ENCODE measurements around the gene NETO1. TPM values are rescaled to one million over a fixed set of nuclear protein-coding genes. Genes with fewer than 3 reads are reported as not detected.

Gene NETO1
- not detected in 2 replicates for total RNA-seq (2014; rRNA removed; shearing (Covaris generic))

- H3K27me3 ChIP-seq (replicated peaks) = peaks cover 34% of the 10 kb centered on the region
- H3K27ac ChIP-seq = no peak within 1 kb of the TSS
- 0 out of 2 replicates have a peak, but pooled peaks cover 4% of the 10 kb centered on the region for H3K9me3 ChIP-seq (replicated peaks)
- no peak within 1 kb of the TSS for H3K4me3 ChIP-seq
- no peak for DNase-seq (ENCODE audit: low read depth in 1 of 2, low spot score in 2 of 2)
- H3K36me3 ChIP-seq = no peaks in the 10 kb centered on the region
- H3K4me1 ChIP-seq (replicated peaks) = no peaks in the 10 kb centered on the region
Observed at GRCh38 chr18:72867746-72868584, at the start of gene NETO1. Gene NETO1, minus strand, starts transcription at chr18:72867987. Its CDS starts 696 bp downstream, at chr18:72867291.

- Histone ChIP-seq H3K36me3 (no peaks in the 10 kb centered on the region), H3K4me3 (no peak overlapping the region), H3K9me3 (replicated peaks) (no peaks in the 10 kb centered on the region), H3K27me3 (replicated peaks) (no peaks in the 10 kb centered on the region), H3K27ac (no peak overlapping the region), H3K4me1 (replicated peaks) (no peaks in the 10 kb centered on the region)
- DNase-seq (ENCODE audit: low read depth in 1 of 2, low spot score in 2 of 2) = no peak
Observed at GRCh38 chr18:72910045-72910444, 42.3 kb upstream of the NETO1 start.

- no peaks in the 10 kb centered on the region for H3K27me3 ChIP-seq (replicated peaks)
- DNase-seq (ENCODE audit: low read depth in 1 of 2, low spot score in 2 of 2) = no peak
- H3K9me3 ChIP-seq (replicated peaks) = 0 out of 2 replicates have a peak, but pooled peaks cover 2% of the 10 kb centered on the region
- H3K36me3 ChIP-seq = no peaks in the 10 kb centered on the region
- no peak overlapping the region for H3K27ac ChIP-seq
- no peak overlapping the region for H3K4me3 ChIP-seq
- H3K4me1 ChIP-seq (replicated peaks) = no peaks in the 10 kb centered on the region
Observed at GRCh38 chr18:72908181-72908580, 40.4 kb upstream of the NETO1 start.

DNA sequence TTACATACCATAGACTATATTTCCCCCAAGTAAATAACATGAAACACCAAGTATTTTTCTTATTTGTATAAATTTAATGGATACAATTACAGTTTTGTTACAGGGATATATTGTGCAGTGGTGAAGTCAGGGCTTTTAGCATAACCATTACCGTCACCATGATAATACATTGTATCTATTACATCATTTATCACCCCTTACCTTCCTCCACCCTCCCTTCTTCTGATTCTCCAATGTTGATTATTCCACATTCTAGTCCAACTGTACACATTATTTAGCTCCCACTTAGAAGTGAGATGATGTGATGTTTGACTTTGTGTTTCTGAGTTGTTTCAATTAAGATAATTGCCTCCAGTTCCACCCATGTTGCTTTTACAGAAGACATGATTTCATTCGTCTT is 35.2 kb upstream of the NETO1 start:
- no peak overlapping the region for H3K4me3 ChIP-seq
- 0 out of 2 replicates have a peak, but pooled peaks cover 2% of the 10 kb centered on the region for H3K9me3 ChIP-seq (replicated peaks)
- no peaks in the 10 kb centered on the region for H3K27me3 ChIP-seq (replicated peaks)
- no peak for DNase-seq (ENCODE audit: low read depth in 1 of 2, low spot score in 2 of 2)
- no peak overlapping the region for H3K27ac ChIP-seq
- no peaks in the 10 kb centered on the region for H3K4me1 ChIP-seq (replicated peaks)
- H3K36me3 ChIP-seq = no peaks in the 10 kb centered on the region

GRCh38 chr18:72899338-72899737 is 31.6 kb upstream of the NETO1 start:
- H3K36me3 ChIP-seq = no peaks in the 10 kb centered on the region
- H3K27ac ChIP-seq = no peak overlapping the region
- DNase-seq (ENCODE audit: low read depth in 1 of 2, low spot score in 2 of 2) = no peak
- H3K4me1 ChIP-seq (replicated peaks) = no peaks in the 10 kb centered on the region
- H3K9me3 ChIP-seq (replicated peaks) = 0 out of 2 replicates have a peak, but pooled peaks cover 2% of the 10 kb centered on the region
- no peaks in the 10 kb centered on the region for H3K27me3 ChIP-seq (replicated peaks)
- no peak overlapping the region for H3K4me3 ChIP-seq

DNA sequence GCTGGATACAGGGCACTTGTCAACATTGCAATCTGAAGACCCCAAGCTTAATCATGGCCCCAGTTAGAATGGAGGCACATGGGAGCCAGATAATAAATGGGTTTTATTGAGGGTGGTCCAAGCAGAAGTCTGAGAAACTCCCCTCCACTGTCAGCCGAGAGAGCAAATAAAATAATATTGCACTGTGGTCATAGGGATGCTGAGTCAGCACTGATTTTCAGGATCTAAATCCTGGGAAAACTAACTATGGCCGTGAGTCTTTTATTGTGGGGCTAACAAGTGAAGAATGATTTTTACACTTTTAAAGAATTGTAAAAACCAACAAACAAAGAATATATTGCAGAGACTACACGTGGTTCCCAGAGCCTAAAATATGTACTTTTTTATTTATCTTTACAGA is 31.1 kb upstream of the NETO1 start:
- Histone ChIP-seq H3K36me3 (no peaks in the 10 kb centered on the region), H3K4me3 (no peak overlapping the region), H3K9me3 (replicated peaks) (no peaks in the 10 kb centered on the region), H3K4me1 (replicated peaks) (no peaks in the 10 kb centered on the region), H3K27me3 (replicated peaks) (no peaks in the 10 kb centered on the region), H3K27ac (no peak overlapping the region)
- DNase-seq (ENCODE audit: low read depth in 1 of 2, low spot score in 2 of 2) = no peak

DNA sequence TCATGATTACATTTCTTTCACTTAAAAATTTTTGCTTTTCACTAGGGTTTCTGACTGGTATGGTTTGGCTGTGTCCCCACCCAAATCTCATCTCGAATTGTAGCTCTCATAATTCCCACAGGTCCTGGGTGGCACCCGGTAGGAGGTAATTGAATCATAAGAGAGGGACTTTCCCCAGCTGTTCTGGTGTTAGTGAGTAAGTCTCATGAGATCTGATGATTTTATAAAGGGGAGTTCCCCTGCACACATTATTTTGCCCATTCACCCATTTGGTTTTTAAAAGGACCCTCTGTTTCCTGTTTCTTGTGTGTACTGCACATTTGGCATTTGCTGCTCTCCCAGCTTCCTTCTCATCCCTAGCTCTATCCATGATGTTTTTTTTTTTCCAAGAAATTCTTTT is 27.8 kb upstream of the NETO1 start:
- no peaks in the 10 kb centered on the region for H3K27me3 ChIP-seq (replicated peaks)
- no peak overlapping the region for H3K4me3 ChIP-seq
- no peaks in the 10 kb centered on the region for H3K36me3 ChIP-seq
- no peak overlapping the region for H3K27ac ChIP-seq
- H3K4me1 ChIP-seq (replicated peaks) = no peaks in the 10 kb centered on the region
- DNase-seq (ENCODE audit: low read depth in 1 of 2, low spot score in 2 of 2) = no peak
- no peaks in the 10 kb centered on the region for H3K9me3 ChIP-seq (replicated peaks)

DNA sequence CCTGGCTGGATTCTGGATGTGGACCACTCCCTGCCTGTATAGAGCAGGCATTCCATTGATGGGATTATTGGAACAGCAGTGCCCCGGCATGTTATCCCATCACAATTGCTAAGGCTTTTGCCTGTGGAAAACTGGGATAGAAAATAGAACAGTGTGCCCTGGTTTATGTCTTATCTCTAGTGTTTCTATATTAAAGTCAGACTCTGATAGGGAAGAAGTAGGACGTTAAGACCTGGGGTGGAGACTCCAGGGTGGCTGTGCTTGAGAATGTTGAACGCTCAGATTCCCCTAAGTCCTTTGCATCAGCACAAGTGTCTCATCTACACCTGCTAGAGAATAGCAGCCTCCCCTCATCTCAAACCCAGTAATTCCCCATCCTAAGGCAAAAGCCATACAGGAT is 10.8 kb upstream of the NETO1 start:
- DNase-seq (ENCODE audit: low read depth in 1 of 2, low spot score in 2 of 2) = no peak
- Histone ChIP-seq H3K9me3 (replicated peaks) (no peaks in the 10 kb centered on the region), H3K36me3 (no peaks in the 10 kb centered on the region), H3K27me3 (replicated peaks) (no peaks in the 10 kb centered on the region), H3K4me1 (replicated peaks) (no peaks in the 10 kb centered on the region), H3K27ac (no peak overlapping the region), H3K4me3 (no peak overlapping the region)

DNA sequence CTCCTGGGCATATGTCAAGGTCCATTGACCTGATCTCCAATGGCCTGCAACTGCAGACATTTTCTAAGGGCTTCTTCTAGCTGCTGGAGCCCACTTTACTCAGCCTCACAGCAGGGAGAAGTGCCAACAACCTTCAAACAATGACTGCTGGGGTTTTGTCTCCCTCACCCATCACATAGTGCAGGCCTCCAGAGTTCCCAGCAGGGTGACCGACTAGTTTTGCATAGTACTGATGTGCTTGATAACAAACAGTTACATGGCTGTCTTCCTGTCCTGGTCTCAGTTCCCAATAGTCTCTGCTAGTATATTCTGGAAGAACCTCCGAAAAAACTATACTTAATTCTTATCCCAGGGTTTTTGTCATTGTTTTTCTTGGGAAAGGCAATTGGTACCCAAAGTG is 10.4 kb upstream of the NETO1 start:
- Histone ChIP-seq H3K4me3 (no peak overlapping the region), H3K36me3 (no peaks in the 10 kb centered on the region), H3K9me3 (replicated peaks) (no peaks in the 10 kb centered on the region), H3K27ac (no peak overlapping the region), H3K4me1 (replicated peaks) (no peaks in the 10 kb centered on the region), H3K27me3 (replicated peaks) (no peaks in the 10 kb centered on the region)
- DNase-seq (ENCODE audit: low read depth in 1 of 2, low spot score in 2 of 2) = no peak

DNA sequence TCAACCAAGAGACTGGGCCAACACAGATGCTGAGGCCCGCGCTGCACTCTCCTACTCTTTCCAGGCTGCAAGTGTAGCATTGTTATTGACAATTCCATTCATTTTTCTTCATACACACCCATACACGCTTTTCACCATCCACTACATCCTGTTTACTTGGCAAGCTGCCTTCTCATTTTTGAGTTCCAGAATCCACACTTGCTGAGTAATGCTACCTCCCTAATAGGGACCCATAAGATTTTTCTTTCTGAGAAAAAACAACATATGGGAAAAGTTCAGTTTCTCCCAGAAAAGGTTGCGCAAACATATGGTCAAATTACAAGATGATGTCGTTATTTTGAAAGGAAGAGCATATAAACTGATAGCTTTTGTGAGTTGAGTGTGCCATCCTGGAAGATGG is 3.3 kb upstream of the NETO1 start:
- Histone ChIP-seq H3K4me3 (no peak overlapping the region), H3K27ac (no peak overlapping the region), H3K4me1 (replicated peaks) (no peaks in the 10 kb centered on the region), H3K27me3 (replicated peaks) (peaks cover 22% of the 10 kb centered on the region), H3K9me3 (replicated peaks) (0 out of 2 replicates have a peak, but pooled peaks cover 4% of the 10 kb centered on the region), H3K36me3 (no peaks in the 10 kb centered on the region)
- no peak for DNase-seq (ENCODE audit: low read depth in 1 of 2, low spot score in 2 of 2)

- peaks cover 34% of the 10 kb centered on the region for H3K27me3 ChIP-seq (replicated peaks)
- H3K36me3 ChIP-seq = no peaks in the 10 kb centered on the region
- H3K9me3 ChIP-seq (replicated peaks) = 0 out of 2 replicates have a peak, but pooled peaks cover 4% of the 10 kb centered on the region
- no peak overlapping the region for H3K27ac ChIP-seq
- H3K4me1 ChIP-seq (replicated peaks) = no peaks in the 10 kb centered on the region
- H3K4me3 ChIP-seq = no peak overlapping the region
- no peak for DNase-seq (ENCODE audit: low read depth in 1 of 2, low spot score in 2 of 2)
Observed at GRCh38 chr18:72869226-72870185, 1.7 kb upstream of the NETO1 start.

DNA sequence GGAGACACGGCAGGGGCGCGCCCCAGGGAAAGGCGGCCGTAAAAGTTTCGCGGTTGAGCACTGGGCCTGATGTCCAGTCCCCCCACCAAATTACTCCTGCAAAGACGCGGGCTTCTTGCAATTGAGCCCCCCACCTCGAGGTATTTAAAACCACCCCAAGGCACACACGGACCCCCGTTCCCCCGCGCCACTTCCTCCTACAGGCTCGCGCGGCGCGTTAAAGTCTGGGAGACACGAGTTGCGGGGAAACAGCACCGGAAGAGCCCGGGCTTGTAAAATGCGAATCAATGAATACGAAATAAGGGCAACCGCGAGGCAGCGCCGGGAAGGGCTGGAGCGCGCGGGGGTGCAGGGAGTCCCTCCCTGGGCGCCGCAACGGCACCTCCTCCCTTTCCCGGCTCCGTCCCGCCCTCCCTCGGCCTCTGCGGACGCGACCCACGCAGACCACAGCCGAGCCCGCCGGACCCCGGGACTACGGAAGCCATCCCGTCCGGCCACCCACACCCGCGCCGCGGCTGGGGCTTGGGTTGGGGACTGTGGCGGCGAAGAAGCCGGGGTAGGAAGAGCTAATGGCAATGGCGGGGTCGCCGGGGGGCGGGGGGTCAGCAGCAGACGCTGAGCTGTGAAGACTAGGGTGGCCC is 918 bp upstream of the NETO1 start:
- Histone ChIP-seq H3K4me1 (replicated peaks) (no peaks in the 10 kb centered on the region), H3K4me3 (no peak overlapping the region)
- DNase-seq (ENCODE audit: low read depth in 1 of 2, low spot score in 2 of 2) = no peak

DNA sequence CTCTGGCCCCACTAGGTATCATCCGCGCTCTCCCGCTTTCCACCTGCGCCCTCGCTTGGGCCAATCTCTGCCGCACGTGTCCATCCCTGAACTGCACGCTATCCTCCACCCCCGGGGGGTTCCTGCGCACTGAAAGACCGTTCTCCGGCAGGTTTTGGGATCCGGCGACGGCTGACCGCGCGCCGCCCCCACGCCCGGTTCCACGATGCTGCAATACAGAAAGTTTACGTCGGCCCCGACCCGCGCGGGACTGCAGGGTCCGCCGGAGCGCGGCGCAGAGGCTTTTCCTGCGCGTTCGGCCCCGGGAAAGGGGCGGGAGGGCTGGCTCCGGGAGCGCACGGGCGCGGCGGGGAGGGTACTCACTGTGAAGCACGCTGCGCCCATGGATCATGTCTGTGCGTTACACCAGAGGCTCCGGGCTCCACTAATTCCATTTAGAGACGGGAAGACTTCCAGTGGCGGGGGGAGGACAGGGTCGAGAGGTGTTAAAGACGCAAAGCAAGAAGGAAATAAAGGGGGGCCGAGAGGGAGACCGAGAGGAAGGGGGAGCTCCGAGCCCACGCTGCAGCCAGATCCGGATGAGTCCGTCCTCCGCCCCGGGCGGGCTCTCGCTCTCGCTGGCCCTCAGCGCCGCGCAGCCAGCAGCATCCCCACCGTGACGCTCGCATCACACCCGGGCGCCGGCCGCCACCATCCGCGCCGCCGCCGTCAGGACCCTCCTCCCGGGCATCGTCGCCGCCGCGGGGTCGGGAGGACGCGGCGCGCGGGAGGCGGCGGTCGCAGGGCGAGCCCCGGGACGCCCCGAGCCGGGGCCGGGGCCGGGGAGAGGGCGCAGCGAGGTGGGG is 664 bp downstream of the NETO1 start:
- no peak overlapping the region for H3K27ac ChIP-seq
- H3K9me3 ChIP-seq (replicated peaks) = 0 out of 2 replicates have a peak, but pooled peaks cover 4% of the 10 kb centered on the region
- DNase-seq (ENCODE audit: low read depth in 1 of 2, low spot score in 2 of 2) = no peak
- H3K4me1 ChIP-seq (replicated peaks) = no peaks in the 10 kb centered on the region
- H3K4me3 ChIP-seq = no peak overlapping the region
- H3K36me3 ChIP-seq = no peaks in the 10 kb centered on the region
- peaks cover 34% of the 10 kb centered on the region for H3K27me3 ChIP-seq (replicated peaks)

More for the DNA sequence above, 918 bp upstream of the NETO1 start:
- Histone ChIP-seq H3K27me3 (replicated peaks) (peaks cover 34% of the 10 kb centered on the region), H3K27ac (no peak overlapping the region), H3K9me3 (replicated peaks) (0 out of 2 replicates have a peak, but pooled peaks cover 4% of the 10 kb centered on the region), H3K36me3 (no peaks in the 10 kb centered on the region)

All from SJSA1 (cell line).